HG03432 (cell line): Measurements from ENCODE around the gene TMEM201.
"Not testable (repeated sequence)": the region's sequence is repeated elsewhere in the genome, so short reads cannot be mapped to it uniquely, and the experiment has no call there.

Source experiments
- ATAC-seq: cut with Tn5 transposase; IDR thresholded peaks from one replicate; pipeline ENCODE4 v1.9.1; 2021; ENCODE audit warnings: mild to moderate bottlenecking, moderate library complexity; ENCODE audit not compliant: unreplicated experiment

Gene TMEM201, protein sequence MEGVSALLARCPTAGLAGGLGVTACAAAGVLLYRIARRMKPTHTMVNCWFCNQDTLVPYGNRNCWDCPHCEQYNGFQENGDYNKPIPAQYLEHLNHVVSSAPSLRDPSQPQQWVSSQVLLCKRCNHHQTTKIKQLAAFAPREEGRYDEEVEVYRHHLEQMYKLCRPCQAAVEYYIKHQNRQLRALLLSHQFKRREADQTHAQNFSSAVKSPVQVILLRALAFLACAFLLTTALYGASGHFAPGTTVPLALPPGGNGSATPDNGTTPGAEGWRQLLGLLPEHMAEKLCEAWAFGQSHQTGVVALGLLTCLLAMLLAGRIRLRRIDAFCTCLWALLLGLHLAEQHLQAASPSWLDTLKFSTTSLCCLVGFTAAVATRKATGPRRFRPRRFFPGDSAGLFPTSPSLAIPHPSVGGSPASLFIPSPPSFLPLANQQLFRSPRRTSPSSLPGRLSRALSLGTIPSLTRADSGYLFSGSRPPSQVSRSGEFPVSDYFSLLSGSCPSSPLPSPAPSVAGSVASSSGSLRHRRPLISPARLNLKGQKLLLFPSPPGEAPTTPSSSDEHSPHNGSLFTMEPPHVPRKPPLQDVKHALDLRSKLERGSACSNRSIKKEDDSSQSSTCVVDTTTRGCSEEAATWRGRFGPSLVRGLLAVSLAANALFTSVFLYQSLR

DNA sequence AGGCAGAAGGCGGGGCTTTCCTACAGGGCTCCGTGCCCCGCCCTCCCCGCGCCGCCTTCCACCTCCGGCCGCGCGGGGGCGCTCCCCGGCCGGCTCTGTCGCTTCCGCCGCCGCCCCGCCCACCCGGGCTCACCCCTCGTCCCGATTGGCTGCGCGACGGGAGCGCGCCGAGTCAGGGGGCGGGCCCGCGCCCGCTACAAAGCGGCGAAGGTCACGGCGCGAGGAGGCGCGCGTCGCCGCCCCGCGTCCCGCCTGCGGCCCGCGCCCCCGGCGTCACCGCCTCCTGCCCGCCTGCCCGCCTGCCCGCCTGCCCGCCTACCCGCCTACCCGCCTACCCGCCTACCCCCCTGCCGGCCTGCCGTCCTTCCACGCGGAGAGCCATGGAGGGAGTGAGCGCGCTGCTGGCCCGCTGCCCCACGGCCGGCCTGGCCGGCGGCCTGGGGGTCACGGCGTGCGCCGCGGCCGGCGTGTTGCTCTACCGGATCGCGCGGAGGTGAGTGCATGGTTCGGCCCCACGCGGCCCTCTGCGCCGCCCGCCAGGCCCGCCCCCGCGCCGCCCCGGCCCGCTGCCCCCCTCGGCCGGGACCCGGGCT lies at the start of gene TMEM201:
Gene TMEM201, plus strand, starts transcription at position 361 of the 593 bp plus-strand sequence. Its CDS starts 20 bp downstream, at position 381.
- ATAC-seq: peak; percentile 80

DNA sequence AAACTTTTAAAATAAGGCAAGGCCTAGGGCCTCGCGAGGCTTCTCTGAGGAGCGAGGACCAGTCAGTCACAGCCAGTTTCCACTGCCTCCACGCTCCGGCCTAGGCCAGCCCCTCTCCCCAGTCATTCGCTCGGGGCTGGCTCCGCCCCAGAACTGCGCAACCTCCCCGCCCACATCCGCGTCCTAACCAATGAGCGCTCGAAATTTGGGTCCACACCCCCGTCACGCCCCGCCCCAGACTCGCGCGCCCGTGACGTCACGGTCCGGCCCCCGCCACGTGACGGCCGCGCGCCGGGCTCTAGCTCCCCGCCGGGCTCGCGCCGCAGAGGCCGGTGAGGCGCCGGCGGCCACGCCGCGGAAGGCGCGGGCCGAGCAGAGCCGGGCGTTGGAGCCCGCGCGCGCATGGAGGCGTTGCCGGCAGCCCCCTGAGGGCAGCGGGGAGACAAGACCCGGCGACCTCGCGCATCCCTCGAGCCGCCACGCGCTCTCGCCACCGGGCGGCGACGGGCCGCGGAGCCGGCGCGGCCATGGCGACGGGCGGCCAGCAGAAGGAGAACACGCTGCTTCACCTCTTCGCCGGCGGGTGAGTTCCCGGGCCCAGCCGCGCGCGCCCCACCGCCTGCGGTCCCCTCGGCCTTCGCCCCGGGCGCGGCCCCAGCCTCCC lies 49.4 kb upstream of the TMEM201 start, which contains the start of gene SLC25A33:
Gene SLC25A33, plus strand, starts transcription at position 301 of the 664 bp plus-strand sequence. Its CDS starts 227 bp downstream, at position 528.
- ATAC-seq: peak; percentile 92

DNA sequence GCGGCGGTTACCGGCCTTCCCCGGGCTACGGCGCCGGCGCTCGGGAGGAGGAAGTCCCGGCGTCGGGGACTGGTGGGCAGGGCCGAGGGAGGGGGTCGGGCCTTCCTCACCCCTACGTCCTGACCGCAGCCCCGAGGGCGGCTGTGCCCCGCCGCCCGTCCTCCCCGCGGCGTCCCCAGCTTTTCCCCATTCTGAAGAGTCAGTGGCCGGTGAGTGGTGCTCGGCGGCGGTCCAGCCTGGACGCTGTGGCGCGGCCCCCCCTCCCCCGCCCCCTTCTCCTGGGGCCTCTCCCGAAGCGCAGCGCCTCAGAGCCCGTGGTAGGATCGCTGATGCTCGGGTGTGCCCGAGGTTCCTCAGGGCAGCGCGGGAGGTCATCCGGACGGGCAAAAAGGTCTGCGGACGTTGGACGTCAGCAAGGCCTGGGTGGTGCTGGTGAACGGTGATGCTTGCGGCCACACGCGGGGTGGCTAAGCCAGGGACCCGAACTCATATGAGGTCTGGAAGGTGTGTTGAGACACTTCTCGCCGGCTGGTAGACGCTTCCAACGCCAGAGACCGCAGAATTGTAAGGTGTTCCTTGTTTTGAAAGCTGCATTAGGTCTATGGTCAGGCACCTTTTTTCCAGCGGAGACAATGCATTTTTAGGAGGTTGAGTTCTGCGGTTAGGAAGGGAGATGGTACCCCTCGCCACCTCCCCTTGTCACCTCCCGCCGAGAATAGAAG lies 48.7 kb upstream of the TMEM201 start:
- ATAC-seq: peak; percentile 54

DNA sequence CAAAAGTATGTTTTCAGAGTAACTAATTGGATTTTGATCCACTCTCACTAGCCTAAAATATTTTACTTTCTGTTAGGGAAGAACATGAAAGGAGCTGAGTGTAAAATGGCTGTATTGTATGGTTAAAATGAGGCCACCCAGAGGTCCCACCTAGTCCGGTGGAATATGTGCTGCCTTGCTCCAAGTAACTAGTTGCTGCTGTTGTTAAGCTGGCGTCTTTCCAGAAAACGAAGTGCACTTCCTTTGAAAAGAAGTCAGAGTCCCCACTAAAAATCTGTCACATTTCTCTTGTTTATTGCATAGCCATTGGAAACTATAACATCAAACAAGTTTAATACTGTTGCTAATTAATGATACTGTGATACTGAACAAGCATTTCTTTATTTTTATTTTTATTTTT lies 46.3 kb upstream of the TMEM201 start:
- no peak for ATAC-seq

DNA sequence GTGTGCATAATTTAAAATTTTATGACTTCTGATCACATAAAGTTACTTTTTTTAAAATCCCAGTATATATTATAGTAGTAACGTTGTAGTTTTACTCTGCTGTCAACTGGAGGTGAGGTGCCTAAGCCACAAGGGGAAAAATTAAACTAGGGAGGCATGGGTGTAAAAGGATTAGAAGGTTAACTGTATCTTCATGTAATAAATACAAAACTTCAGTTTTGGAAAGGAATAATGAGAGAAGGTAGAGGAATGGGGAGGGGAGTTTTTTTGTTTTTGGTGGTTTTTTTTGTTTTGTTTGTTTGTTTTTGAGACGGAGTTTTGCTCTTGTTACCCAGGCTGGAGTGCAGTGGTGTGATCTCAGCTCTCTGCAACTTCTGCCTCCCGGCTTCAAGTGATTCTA lies 43.8 kb upstream of the TMEM201 start:
- no peak for ATAC-seq

DNA sequence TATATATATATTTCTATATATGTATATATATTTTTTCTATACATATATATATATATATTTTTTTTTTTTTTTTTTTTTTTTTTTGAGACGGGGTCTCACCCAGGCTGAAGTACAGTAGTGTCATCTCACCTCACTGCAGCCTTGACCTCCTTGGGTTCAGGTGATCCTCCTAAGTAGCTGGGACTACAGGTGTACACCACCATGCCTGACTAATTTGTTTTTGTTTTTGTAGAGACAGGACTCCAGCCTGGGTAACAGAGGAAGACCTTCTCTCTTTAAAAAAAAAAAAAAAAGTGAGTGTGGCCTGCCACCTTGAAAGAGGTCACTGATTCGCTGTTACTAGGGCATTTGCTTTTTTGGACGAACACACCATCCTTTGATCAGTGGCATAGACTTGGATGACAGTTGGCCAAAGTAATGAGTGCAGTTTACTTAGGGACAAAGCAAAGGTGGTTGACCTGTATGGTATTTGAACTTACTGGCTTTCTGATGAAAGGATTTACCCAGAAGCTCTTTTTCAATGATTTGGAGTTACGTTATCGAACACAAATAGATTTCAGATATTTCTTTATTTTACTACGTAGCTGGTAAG lies 38.7 kb upstream of the TMEM201 start:
- no peak for ATAC-seq

DNA sequence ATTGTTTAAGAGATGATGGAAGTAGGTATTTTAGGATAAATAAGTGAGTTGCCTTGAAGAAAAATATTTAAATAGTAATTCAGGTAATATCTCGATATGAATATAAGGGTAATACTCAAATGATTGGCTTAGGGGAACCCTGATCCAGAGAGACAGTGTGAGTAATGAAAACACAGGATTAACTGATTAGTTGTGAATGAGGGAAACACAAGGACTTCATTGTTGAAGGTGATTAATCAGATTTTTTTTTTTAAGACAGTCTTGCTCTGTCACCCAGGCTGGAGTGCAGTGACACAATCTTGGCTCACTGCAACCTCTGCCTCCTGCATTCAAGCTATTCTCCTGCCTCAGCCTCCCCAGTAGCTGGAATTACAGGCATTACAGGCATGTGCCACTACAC lies 36.7 kb upstream of the TMEM201 start:
- no peak for ATAC-seq

DNA sequence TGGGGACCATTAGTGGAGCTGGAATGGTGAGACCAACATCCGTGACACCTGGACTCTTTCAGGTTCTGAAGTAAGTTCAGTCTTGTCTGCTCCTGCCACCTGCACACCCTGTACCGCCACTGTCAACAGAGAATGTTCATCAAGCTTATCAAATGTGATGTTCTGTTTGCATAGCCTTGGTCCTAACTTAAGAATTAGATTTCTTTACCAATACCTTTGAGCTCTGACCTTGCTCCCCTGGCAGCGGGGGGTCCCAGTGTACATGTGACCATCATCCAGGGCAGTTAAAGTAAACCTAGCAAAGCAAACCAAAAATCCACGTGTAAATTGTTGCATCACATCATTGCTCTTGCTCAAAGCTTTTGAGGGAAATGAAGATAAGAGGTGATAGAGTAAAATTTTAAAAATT lies 35.0 kb upstream of the TMEM201 start:
- no peak for ATAC-seq

DNA sequence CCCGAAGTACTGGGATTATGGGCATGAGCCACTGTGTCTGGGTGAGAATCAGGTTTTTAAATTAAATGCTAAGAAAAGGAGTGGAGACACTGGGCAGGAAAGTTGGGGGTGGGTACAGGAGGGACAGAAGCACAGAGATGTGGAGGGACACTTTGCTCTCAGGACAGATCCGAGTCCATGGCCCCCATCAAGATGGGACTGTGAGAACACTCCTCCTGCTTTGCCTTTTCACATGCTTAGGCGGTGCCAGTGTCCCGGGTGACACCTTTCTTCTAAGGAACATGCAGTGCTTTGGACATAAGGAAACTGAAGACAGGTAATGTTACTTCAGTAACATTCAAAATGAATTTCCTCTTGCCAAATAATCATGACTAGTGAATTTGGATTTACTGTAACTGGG lies 32.8 kb upstream of the TMEM201 start:
- ATAC-seq: no peak

DNA sequence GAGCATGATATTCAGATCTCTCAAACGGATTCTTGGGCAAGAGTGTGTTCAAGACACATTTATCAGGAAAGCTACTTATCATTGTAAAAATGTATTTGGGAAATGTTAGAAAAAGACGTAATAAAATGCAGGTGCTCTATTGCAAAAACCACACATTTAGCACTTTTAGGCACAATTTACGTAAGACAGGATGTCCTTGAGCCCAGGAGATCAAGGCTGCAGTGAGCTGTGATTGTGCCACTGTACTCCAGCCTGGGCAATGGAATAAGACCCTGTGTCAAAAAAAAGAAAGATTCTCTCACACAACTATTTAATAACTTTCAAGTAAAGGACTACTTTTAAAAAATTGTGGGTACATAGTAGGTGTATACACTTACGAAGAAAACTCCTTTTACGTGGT lies 31.1 kb upstream of the TMEM201 start:
- no peak for ATAC-seq

DNA sequence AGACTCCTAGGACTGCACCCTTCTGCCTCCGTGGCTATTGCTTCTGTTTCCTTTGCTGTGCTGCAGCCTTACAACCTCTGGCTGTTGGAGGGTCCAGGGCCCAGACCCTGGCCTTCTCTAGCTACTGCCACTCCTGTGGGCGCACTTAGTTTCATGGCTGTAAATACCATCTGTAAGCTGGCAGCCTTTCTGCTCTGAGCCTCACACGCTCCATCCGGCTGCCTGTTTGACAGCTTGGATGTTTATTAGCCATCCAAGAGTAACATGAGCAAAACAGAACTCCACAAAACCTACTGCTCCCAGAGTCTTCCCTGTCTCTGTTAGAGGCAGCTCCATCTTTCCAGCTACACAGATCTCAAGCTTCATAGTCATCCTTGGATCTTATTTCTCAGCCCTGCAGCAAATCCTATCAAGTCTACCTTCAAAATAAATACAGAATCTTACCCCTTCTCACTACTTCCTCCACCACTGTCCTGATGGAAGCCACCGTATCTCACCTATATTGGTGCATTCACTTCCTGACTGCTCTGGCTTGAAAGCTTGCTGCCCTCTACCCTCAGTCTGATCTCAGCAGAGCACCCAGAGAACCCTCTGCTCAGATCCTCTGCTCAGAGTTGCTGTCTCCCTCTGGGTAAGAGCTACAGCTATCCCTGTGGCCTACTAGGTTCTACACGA lies 30.3 kb upstream of the TMEM201 start:
- ATAC-seq: no peak

DNA sequence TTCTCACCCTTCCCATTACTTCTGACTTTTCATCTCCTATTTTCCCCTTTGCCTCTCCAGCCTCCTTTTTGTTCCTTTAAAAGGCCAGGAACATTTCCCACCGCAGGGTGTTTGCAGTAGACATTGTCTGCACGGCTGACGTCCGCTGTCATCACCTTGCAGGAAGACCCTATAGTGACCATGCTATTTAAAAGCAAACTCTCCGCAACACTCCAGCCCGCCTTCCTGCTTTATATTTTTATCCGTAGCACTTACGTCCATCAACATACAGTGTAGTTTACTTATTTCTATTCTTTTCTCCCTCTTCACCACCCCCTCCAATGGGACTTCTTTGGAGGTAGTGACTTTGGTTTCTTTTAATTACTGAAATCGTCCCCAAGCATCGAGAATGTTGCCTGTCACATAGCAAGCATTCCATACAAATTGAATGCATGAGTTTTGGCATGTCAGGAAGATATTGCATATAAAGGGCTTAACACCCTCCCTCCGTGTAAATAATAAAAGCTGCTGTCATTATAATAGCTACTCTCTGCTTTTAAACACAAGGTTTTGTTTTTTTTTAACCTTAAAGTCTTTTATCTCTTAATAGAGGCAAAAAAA lies 29.7 kb upstream of the TMEM201 start:
- no peak for ATAC-seq

DNA sequence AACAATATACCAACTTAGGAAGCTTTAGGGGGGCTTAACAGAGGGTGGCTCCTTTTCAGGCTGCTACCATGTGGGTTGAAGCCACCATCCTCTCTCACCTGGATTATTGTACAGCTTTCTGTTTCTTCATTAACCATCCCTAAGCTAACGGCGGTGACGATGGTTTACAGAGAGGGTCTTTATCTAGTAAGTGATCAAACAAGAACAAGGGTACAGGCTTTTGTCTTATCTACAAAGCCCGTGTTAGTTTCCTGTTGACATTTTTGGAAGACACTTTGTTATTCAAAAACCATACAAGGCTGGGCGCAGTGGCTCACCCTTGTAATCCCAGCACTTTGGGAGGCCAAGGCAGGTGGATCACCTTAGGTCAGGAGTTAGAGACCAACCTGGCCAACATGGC lies 29.0 kb upstream of the TMEM201 start:
- no peak for ATAC-seq

DNA sequence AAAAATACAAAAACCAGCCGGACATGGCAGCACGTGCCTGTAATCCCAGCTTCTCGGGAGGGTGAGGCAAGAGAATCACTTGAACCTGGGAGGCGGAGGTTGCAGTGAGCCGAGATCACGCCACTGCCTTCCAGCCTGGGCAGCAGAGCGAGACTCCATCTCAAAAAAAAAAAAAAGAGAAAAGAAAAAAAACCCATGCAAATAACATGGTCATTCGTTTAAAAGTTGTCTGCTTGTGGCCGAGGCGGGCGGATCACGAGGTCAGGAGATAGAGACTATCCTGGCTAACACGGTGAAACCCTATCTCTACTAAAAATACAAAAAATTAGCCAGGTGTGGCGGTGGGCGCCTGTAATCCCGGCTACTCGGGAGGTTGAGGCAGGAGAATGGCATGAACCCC lies 28.6 kb upstream of the TMEM201 start:
- not testable (repeated sequence) for ATAC-seq

DNA sequence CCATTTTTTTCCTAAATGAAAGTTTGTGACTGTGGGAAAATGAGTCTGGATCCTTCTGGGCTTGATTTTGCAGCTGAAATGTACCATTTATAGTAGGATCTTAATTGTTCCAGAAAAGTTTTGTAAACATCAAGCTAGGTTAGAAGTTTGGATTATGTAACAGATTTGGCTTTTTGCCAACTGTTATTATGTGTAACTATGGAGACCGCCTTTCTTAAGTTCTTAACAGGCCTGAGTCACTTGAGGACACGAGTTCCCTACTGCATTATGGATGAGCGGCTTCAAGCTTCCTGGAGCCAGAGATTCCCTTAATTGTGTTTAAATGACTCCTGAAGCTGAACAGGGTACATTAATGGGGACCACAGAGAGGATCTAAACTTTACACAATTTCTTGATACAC lies 27.3 kb upstream of the TMEM201 start:
- no peak for ATAC-seq

DNA sequence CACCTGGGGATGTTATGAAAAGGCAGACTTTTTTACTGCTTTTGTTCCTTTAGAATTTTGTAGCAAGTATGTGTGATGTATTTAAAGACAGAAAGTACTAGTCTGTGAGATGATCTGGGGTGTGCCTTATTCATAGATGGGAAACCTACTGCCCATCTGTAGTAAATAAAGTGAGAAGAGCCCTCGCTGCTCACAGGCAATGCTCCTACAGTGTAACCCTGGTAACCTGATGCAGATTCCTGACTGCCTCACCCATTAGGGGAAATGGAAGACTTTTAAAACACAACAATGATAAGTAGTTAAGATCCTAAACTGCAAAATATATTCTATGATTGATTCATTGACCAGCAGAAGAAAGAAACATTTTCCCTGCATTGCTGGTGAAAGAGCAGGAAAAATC lies 19.4 kb upstream of the TMEM201 start:
- no peak for ATAC-seq

DNA sequence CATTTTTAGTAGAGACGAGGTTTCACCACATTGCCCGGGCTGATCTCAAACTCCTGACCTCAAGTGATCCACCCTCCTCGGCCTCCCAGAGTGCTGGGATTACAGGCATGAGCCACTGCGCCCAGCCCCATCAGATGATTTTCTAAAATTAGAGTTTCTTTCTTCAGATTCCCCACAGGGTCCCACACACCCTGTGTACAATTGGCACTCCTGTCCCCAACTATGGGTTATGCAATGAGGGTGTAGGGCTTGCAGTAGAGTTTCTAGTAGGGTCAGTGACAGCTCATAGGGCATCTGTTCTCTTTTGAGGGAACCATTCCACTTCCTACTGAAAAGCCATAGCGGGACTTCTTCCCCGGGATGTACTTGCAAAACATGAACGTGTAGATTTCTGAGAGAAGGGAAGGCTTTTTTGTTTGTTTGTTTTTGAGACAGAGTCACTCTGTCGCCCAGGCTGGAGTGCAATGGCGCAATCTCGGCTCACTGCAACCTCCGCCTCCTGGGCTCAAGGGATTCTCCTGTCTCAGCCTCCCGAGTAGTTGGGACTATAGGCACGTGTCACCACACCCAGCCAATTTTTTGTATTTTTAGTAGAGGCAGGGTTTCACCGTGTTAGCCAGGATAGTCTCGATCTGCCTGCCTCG lies 17.7 kb upstream of the TMEM201 start:
- ATAC-seq: not testable (repeated sequence)

DNA sequence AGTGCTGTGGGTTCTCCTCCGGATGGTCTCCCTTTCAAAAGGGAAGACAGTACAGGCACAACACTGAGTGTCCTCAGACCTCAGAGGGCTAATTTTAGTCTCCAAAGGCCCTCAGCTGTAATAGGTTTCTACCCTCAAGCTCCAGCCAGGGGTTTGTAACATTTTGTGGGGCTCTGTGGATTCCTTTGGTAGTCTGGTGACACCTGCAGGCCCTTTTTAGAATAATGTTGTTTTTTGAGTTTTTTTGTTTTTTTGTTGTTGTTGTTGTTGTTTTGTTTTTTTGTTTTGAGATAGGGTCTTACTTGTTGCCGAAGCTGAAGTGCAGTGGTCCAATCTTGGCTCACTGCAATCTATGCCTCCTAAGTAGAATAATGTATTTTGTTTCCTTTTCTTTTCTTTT lies 15.0 kb upstream of the TMEM201 start:
- ATAC-seq: no peak

DNA sequence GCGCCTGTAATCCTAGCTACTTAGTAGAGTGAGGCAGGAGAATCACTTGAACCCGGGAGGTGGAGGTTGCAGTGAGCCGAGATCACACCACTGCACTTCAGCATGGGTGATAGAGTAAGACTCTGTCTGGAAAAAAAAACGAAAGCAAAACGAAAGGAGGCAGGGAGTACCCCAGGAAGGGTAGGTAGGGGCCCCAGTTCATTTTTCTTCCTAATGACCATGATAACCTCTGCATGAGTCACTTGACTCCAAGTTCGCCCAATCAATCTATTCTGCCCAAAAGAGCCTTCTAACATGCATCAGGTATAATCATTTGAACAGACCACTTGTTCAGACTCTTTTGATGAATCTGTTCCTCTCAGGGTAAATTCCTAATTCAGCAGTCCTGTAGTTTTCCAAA lies 13.2 kb upstream of the TMEM201 start:
- no peak for ATAC-seq
